GM23338 (cell line): Measurements from ENCODE around the gene CD38.

Experiments used
- CREB1 ChIP-seq: fragments of 250-450 bp; sonication (Bioruptor Pico); IDR thresholded peaks from 2 replicates; pipeline ENCODE4 v1.5.0; 2020; ENCODE audit warnings: low read depth, mild to moderate bottlenecking, moderate library complexity
- EZH2 ChIP-seq: fragments of 200-600 bp; sonication (generic); IDR thresholded peaks from one replicate; pipeline ENCODE4 v1.8.0; 2017; ENCODE audit warnings: antibody characterized with exemption, mild to moderate bottlenecking, low read depth; ENCODE audit not compliant: unreplicated experiment
- EZH2phosphoT487 ChIP-seq: fragments of 200-600 bp; sonication (generic); IDR thresholded peaks from one replicate; pipeline ENCODE4 v1.8.1; 2018; ENCODE audit warnings: antibody characterized with exemption; ENCODE audit not compliant: unreplicated experiment
- JUNB ChIP-seq: IDR thresholded peaks from one replicate; pipeline ENCODE4 v1.6.1; 2016; ENCODE audit warnings: antibody characterized with exemption; ENCODE audit not compliant: unreplicated experiment
- POLR2AphosphoS5 ChIP-seq: IDR thresholded peaks from 2 replicates; pipeline ENCODE4 v1.6.1; 2016; ENCODE audit warnings: antibody characterized with exemption, low read depth
- REST ChIP-seq: IDR thresholded peaks from one replicate; pipeline ENCODE4 v1.6.1; 2018; ENCODE audit warnings: antibody characterized with exemption; ENCODE audit not compliant: unreplicated experiment
- ZNF331 ChIP-seq: fragments of 250-450 bp; sonication (Bioruptor Pico); IDR thresholded peaks from 2 replicates; pipeline ENCODE4 v1.5.0; 2020; ENCODE audit warnings: low read depth, mild to moderate bottlenecking, moderate library complexity
- TF ChIP-seq, protein P1 (sequence below), 2 experiments: fragments of 200-600 bp in 1 of 2; sonication (generic) in 1 of 2; conservative IDR thresholded peaks; 2 replicates each; pipeline versions ENCODE4 v1.5.1 to v1.6.1; 2016 to 2017; ENCODE audit warnings: antibody characterized with exemption in 2 of 2, low read depth in 2 of 2, mild to moderate bottlenecking in 2 of 2, moderate library complexity in 1 of 2
- TF ChIP-seq, protein P2 (sequence below): IDR thresholded peaks from 2 replicates; pipeline ENCODE4 v1.6.1; 2016; ENCODE audit warnings: antibody characterized with exemption

GRCh38 chr4:15766821-15767220 lies 11.3 kb upstream of the CD38 start:
- TF ChIP-seq REST, result no peak
- TF ChIP-seq, protein P1, sequence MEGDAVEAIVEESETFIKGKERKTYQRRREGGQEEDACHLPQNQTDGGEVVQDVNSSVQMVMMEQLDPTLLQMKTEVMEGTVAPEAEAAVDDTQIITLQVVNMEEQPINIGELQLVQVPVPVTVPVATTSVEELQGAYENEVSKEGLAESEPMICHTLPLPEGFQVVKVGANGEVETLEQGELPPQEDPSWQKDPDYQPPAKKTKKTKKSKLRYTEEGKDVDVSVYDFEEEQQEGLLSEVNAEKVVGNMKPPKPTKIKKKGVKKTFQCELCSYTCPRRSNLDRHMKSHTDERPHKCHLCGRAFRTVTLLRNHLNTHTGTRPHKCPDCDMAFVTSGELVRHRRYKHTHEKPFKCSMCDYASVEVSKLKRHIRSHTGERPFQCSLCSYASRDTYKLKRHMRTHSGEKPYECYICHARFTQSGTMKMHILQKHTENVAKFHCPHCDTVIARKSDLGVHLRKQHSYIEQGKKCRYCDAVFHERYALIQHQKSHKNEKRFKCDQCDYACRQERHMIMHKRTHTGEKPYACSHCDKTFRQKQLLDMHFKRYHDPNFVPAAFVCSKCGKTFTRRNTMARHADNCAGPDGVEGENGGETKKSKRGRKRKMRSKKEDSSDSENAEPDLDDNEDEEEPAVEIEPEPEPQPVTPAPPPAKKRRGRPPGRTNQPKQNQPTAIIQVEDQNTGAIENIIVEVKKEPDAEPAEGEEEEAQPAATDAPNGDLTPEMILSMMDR (conservative IDR thresholded peaks at IDR 0.05; ENCODE audit: low read depth in 2 of 2), result no peak
- no peak for TF ChIP-seq EZH2
- TF ChIP-seq EZH2phosphoT487, result no peak
- no peak for TF ChIP-seq POLR2AphosphoS5
- TF ChIP-seq, protein P2, sequence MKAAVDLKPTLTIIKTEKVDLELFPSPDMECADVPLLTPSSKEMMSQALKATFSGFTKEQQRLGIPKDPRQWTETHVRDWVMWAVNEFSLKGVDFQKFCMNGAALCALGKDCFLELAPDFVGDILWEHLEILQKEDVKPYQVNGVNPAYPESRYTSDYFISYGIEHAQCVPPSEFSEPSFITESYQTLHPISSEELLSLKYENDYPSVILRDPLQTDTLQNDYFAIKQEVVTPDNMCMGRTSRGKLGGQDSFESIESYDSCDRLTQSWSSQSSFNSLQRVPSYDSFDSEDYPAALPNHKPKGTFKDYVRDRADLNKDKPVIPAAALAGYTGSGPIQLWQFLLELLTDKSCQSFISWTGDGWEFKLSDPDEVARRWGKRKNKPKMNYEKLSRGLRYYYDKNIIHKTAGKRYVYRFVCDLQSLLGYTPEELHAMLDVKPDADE, result no peak
- TF ChIP-seq ZNF331, result no peak
- TF ChIP-seq JUNB, result no peak
- no peak for TF ChIP-seq CREB1 (CRISPR knock-in tag)
